GM18868 (cell line): ENCODE measurements around the gene SMYD2.

ENCODE experiments used
- ATAC-seq: cut with Tn5 transposase; IDR thresholded peaks from one replicate; pipeline ENCODE4 v1.9.1; 2021; ENCODE audit warnings: mild to moderate bottlenecking, moderate library complexity; ENCODE audit not compliant: unreplicated experiment

SMYD2 gene

GRCh38 chr1:214300149-214300780, 19.3 kb downstream of the SMYD2 start:
- ATAC-seq, result no peak

GRCh38 chr1:214301526-214301925, 20.6 kb downstream of the SMYD2 start:
- no peak for ATAC-seq

- no peak for ATAC-seq
Measured at GRCh38 chr1:214303141-214303930, 22.4 kb downstream of the SMYD2 start.

DNA sequence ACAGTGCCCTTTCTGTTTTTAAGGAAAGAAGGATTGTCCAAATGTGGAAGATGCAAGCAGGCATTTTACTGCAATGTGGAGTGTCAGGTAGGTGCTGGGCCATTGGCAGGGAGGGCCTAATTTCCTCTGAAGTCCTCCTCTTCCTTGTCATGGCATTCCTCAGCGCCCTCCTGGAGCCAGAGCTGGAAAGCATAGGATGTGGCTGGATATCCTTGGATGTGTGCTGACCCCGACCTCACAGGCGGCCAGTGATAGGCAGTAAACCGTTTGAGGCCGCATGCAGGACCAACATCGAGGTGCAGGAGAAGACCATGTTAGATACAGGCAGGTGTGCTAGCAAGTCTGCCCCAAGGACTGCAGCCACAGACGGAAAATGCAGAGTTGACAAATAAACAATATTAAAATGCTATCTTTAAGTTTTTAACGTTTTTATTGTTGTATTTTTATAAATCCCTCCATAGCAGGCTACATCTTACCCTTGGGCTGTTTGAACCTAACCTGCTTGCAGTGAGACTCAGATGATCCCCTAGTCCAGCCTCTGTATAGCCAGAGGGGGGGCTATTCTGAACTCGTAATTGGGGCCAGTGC, 24.3 kb downstream of the SMYD2 start:
- no peak for ATAC-seq

GRCh38 chr1:214306269-214306668, 25.3 kb downstream of the SMYD2 start:
- no peak for ATAC-seq

GRCh38 chr1:214310010-214310409, 29.1 kb downstream of the SMYD2 start:
- peak; percentile 58 for ATAC-seq

DNA sequence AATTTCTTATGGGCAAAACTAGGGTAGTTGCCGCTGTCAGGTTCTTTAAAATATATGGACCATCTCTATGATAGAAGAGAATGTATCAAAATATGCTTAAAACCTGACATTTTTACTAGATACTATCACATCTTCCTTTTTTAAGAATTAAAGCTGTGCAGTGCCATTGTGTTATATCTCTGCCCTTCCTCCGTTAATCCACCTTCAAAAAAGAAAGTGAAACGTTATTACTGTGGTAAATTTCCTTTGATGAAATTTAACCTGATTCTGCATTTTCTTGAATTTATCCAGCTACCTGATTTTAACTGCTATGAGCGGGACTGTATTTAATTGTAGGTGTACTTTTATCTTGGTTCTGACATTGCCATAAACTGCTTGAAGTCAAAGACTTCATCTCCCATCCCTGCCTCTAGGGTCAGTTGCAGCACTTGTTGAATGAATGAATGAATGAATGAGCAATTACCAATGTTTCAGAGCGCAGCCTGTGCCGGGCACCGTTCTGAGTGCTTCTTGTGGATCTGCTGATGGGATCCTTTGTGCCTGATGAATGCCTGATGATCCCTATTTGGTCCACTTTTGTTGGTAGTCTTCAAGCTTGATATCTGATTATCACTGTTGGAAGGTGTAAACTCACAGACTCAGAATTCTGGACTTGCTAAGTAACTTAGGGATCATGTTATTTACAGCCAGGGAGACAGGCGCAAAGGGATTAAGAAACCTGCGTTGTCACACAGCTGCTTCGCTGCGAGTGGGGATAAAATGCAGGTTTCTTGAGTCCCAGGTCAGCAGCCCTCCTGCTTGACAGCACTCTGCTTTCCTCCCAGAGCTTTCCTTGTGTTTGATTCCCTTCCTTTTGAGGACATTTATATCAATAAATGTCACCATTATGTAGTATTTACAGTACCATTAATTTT, 30.1 kb downstream of the SMYD2 start:
- ATAC-seq, result no peak

DNA sequence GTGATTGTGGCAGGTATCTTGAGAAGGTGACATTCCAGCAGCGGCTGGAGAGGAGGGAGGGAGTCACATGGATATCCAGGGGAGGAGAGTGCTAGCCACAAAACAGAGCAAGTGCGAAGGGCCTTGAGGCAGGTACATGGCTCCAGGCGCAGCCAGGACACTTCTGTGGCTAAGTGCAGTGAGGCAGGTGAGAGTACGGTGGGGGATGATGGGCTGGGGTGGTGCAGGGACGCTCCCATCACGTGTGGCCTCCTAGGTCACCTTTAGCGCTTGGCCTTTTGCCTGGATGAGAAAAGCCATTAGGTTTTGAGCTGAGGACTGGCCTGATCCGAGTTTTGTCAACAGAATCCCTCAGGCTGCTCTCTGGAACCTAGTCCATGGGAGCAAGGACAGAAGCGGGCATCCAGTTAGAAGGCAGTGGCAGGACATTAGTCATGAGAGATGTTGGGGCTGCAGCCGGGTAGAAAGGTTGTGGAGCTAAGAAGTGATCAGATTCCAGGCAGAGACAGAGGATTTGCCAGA, 31.6 kb downstream of the SMYD2 start:
- ATAC-seq, result no peak

- ATAC-seq, result no peak
Measured at GRCh38 chr1:214314178-214314843, 33.4 kb downstream of the SMYD2 start.

GRCh38 chr1:214316593-214316992, 35.6 kb downstream of the SMYD2 start:
- no peak for ATAC-seq

GRCh38 chr1:214317300-214317699, 36.3 kb downstream of the SMYD2 start:
- no peak for ATAC-seq

DNA sequence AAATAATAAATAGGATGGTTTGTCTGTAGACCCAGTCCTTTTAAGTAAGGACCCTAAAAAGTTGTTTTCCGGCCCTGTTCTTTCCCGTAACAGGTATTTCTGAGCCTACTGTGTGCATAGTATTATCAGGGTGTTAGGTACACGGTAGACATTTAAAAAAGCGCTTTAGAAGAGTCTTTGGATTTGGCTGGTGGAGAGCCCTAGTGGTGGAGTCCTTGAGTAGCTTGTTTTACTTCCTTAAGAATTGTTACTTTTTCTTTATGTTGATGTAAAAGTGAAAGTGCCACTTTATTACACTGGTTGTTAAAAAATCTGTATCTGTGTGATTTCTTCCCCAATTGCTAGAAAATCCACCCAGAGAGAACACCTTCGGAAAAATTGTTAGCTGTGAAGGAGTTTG, 36.8 kb downstream of the SMYD2 start:
- ATAC-seq, result no peak

GRCh38 chr1:214318356-214318755, 37.4 kb downstream of the SMYD2 start:
- no peak for ATAC-seq

DNA sequence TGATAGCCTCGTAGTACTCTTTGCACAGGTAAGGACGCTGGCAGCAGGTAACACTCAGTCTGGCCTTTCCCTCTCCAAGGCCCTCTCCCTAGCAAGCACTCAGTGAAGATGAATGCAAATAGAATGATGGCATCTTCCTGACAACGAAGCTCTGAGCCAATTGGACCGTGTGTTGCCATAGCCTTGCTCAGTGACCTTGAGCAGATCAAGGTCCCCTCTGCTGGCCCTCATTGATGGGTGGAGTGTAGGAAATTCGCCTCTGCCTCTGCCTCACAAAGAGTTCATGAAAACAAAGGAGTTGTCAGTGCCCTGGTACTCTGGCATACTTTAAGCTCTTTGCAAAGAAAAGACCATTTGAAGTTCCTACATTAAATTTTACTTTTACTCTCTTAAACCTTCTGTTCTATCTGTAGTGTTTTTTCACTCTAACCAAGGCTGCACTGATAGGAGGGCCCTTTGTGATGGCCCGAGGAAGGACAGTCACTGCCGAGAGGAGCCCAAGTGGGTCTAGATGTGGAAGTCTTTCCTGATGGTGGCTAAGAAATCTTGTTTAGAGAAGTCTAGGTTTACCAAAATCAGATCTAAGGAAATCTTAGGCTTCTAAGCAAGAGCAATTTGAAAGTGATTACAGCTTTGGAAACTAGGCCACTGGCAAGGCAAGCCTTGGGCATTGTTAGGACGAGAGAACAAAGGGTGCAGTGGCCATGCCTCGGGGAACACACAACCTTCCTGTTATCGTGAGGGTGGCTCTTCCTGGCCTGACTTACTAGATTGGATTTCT, 38.2 kb downstream of the SMYD2 start:
- ATAC-seq, result no peak

DNA sequence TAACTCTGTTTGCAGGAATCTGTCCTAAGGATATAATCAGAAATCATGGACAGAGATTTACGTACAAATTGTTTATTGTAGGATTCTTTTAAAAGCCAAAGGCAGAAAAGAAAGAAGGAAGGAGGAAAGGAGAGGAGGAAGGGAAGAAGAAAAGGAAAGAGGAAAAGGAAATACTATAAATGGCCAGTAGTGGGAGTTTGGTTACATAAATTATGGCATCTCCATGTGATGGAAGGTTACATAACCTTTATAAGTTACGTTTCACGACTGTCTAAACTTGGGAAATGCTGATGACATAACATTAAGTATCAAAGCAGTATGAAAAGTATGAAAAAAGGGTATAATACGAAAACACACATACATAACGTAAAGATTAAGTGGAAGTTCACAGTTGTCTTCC, 39.0 kb downstream of the SMYD2 start:
- ATAC-seq, result no peak

GRCh38 chr1:214321705-214322453, 40.9 kb downstream of the SMYD2 start:
- ATAC-seq, result peak; percentile 48

- ATAC-seq, result no peak
Measured at GRCh38 chr1:214324896-214325800, 44.2 kb downstream of the SMYD2 start.

- ATAC-seq, result no peak
Measured at GRCh38 chr1:214326406-214326805, 45.4 kb downstream of the SMYD2 start.
